Measurements from ENCODE around the gene MED1. TPM values are rescaled to one million over a fixed set of nuclear protein-coding genes. Genes with fewer than 3 reads are reported as not detected.

MED1 gene
- total RNA-seq, 4 donors from 2014 or later = 19.5 to 33.9 (median 27.2) TPM

- no peaks in the 10 kb centered on the region for H3K27me3 ChIP-seq
- no peak overlapping the region for H3K27ac ChIP-seq (replicated peaks in 1 of 4)
- no peak for TF ChIP-seq EP300 (IDR thresholded peaks at IDR 0.05)
- TF ChIP-seq POLR2A (IDR thresholded peaks at IDR 0.05; ENCODE audit: low read depth) = no peak
- TF ChIP-seq POLR2AphosphoS5 (IDR thresholded peaks at IDR 0.05) = no peak
- no peak for TF ChIP-seq CTCF (IDR thresholded peaks at IDR 0.05)
- no peaks in the 10 kb centered on the region for H3K36me3 ChIP-seq
- H3K4me3 ChIP-seq = no peak overlapping the region
- no peaks in the 10 kb centered on the region for H3K9me3 ChIP-seq
- intact Hi-C loops (cut with DNase I) = no loop called here
- peaks cover 13 to 28% (median 19%) of the 10 kb centered on the region in 4 donors for H3K4me1 ChIP-seq
- DNase-seq (ENCODE audit: extremely low spot score) = no peak
- 81% methylated on average over 8 of the region's 8 CpGs for WGBS
These were observed 93.6 kb downstream of the MED1 start for GRCh38 chr17:39357488-39357887.

Other genes starting within 250 kb of the MED1 start
- under 1 TPM in 2 of 4 donors, not detected in 2; 0.17 to 0.29 TPM for gene STAC2, start 225.3 kb downstream of the MED1 start, total RNA-seq
- 10 to 100 TPM; 13.1 to 19.6 (median 17.2) TPM for gene FBXL20, start 49.6 kb downstream of the MED1 start, total RNA-seq
- gene CDK12, start 10.2 kb upstream of the MED1 start, total RNA-seq = 10 to 100 TPM; 28.2 to 35.2 (median 30.4) TPM
- not detected for gene NEUROD2, start 156.7 kb upstream of the MED1 start, total RNA-seq
- 10 to 100 TPM in 2 of 4 donors, 1 to 10 TPM in 2; 4.9 to 14.8 (median 9.8) TPM for gene PPP1R1B, start 175.7 kb upstream of the MED1 start, total RNA-seq
- gene STARD3, start 185.9 kb upstream of the MED1 start, total RNA-seq = 10 to 100 TPM; 27.5 to 47.3 (median 38.6) TPM
- 1 to 10 TPM in 3 of 4 donors, under 1 TPM in 1; 0.99 to 2.1 (median 1.3) TPM for gene TCAP, start 214.1 kb upstream of the MED1 start, total RNA-seq
- 10 to 100 TPM in 3 of 4 donors, 1 to 10 TPM in 1; 9.4 to 14.3 (median 10.6) TPM for gene PNMT, start 217.2 kb upstream of the MED1 start, total RNA-seq
- gene PGAP3, start 236.8 kb upstream of the MED1 start, total RNA-seq = 1 to 10 TPM; 6.2 to 9.4 (median 8.5) TPM
- gene ERBB2, start 248.8 kb upstream of the MED1 start, total RNA-seq = 10 to 100 TPM; 36.8 to 67.7 (median 57.7) TPM

Measured in esophagus muscularis mucosa (tissue), 4 donors.